GM23248 (cell line): ENCODE measurements around the gene TVP23A. TPM values are rescaled to one million over a fixed set of nuclear protein-coding genes. Genes with fewer than 3 reads are reported as not detected.

ENCODE experiments used
- DNase-seq: peaks from one replicate; pipeline ENCODE4 v3.0.0-alpha.2; 2015
- H2AFZ ChIP-seq: fragments of 200-600 bp; sonication (generic); 2 replicates; pipeline ENCODE4 v1.6.1; 2016; ENCODE audit warnings: antibody characterized with exemption
- H3F3A ChIP-seq: fragments of 200-600 bp; sonication (generic); 2 replicates; pipeline ENCODE4 v1.6.1; 2016; ENCODE audit warnings: mild to moderate bottlenecking, antibody characterized with exemption, mixed run types; ENCODE audit not compliant: insufficient read depth
- H3K27ac ChIP-seq: fragments of 200-600 bp; sonication (generic); 2 replicates; pipeline ENCODE4 v1.5.1; 2016; ENCODE audit warnings: mild to moderate bottlenecking
- H3K27me3 ChIP-seq: fragments of 200-600 bp; sonication (generic); replicated peaks from 2 replicates; pipeline ENCODE4 v1.6.1; 2016; ENCODE audit warnings: mild to moderate bottlenecking; ENCODE audit not compliant: insufficient read depth
- H3K36me3 ChIP-seq: fragments of 200-600 bp; sonication (generic); 2 replicates; pipeline ENCODE4 v1.6.1; 2016; ENCODE audit warnings: low read depth, mild to moderate bottlenecking
- H3K4me1 ChIP-seq: fragments of 200-600 bp; sonication (generic); 2 replicates; pipeline ENCODE4 v1.6.1; 2016; ENCODE audit warnings: mild to moderate bottlenecking; ENCODE audit not compliant: insufficient read depth
- H3K4me2 ChIP-seq: fragments of 200-600 bp; sonication (generic); one replicate; pipeline ENCODE4 v1.6.1; 2016; ENCODE audit warnings: mild to moderate bottlenecking; ENCODE audit not compliant: unreplicated experiment
- H3K4me3 ChIP-seq: fragments of 200-600 bp; sonication (generic); 2 replicates; pipeline ENCODE4 v1.5.1; 2016; ENCODE audit warnings: mild to moderate bottlenecking
- H3K79me2 ChIP-seq: fragments of 200-600 bp; sonication (generic); 2 replicates; pipeline ENCODE4 v1.6.1; 2016; ENCODE audit warnings: mild to moderate bottlenecking; ENCODE audit not compliant: insufficient read depth
- H3K9ac ChIP-seq: fragments of 200-600 bp; sonication (generic); 2 replicates; pipeline ENCODE4 v1.6.1; 2016; ENCODE audit warnings: mild to moderate bottlenecking
- H3K9me2 ChIP-seq: fragments of 200-600 bp; sonication (generic); 2 replicates; pipeline ENCODE4 v1.6.1; 2016; ENCODE audit warnings: mixed run types, mild to moderate bottlenecking, moderate library complexity; ENCODE audit not compliant: insufficient read depth
- H3K9me3 ChIP-seq: fragments of 200-600 bp; sonication (generic); one replicate; pipeline ENCODE4 v1.6.1; 2017; ENCODE audit warnings: low read depth
- H4K20me1 ChIP-seq: fragments of 200-600 bp; sonication (generic); 2 replicates; pipeline ENCODE4 v1.6.0; 2016; ENCODE audit not compliant: insufficient read depth
- EZH2 ChIP-seq: fragments of 200-600 bp; sonication (generic); IDR thresholded peaks from 2 replicates; pipeline ENCODE4 v1.6.1; 2018; ENCODE audit warnings: antibody characterized with exemption, mild to moderate bottlenecking; ENCODE audit not compliant: insufficient read depth, poor library complexity, severe bottlenecking
- EZH2phosphoT487 ChIP-seq: fragments of 200-600 bp; sonication (generic); IDR thresholded peaks from 2 replicates; pipeline ENCODE4 v1.6.1; 2018; ENCODE audit warnings: antibody characterized with exemption, moderate library complexity, mild to moderate bottlenecking, low read depth; ENCODE audit not compliant: insufficient read depth
- WGBS, 2 experiments: methylation state at CpG; one replicate each; pipeline ENCODE4 v1.1.6; 2015 to 2017; ENCODE audit warnings: low lambda C conversion rate in 2 of 2, low coverage in 1 of 2; ENCODE audit errors: missing lambda C conversion rate in 2 of 2; 5-methylcytosine and 5-hydroxymethylcytosine counted together
- in situ Hi-C: fragments of 300-500 bp; cut with MboI; formaldehyde crosslinking; loops from 2 replicates; pipeline ENCODE4 v1.15.0; 2020
- polyA plus RNA-seq: library from polyadenylated mRNA; unstranded; fragments of >200 nt; fragmentation: Nextera tagmentation; extraction: Ambion mirVana; gene quantifications from 2 replicates; pipeline ENCODE4 v1.2.1, GENCODE V29; 2016
- total RNA-seq: library from RNA; depleted of rRNA; stranded (reverse); fragments of >200 nt; shearing (Covaris generic); gene quantifications from 2 replicates; pipeline ENCODE4 v1.2.3, GENCODE V29; 2014

Gene TVP23A
- total and polyA plus RNA-seq, 2 experiments from 2014 or later = 0.13 TPM; not detected in 1

- in situ Hi-C loops = no loop called here
- 54 to 66% methylated on average over 3 of the region's 3 CpGs for WGBS, 2 experiments
These were observed 8.9 kb downstream of the TVP23A start for GRCh38 chr16:10809706-10810105.

GRCh38 chr16:10808850-10809249, 9.7 kb downstream of the TVP23A start:
- TF ChIP-seq EZH2 = no peak
- no peak for TF ChIP-seq EZH2phosphoT487
- Histone ChIP-seq H3K9ac (no peak overlapping the region), H3K79me2 (no peaks in the 10 kb centered on the region), H3K36me3 (no peaks in the 10 kb centered on the region), H3K4me1 (no peaks in the 10 kb centered on the region), H3K4me2 (no peak overlapping the region), H3K27me3 (0 out of 2 replicates have a peak, but pooled peaks cover 11% of the 10 kb centered on the region), H3K9me2 (no peaks in the 10 kb centered on the region), H3K9me3 (no peaks in the 10 kb centered on the region), H3F3A (no peaks in the 10 kb centered on the region), H3K4me3 (no peak overlapping the region), H2AFZ (no peak overlapping the region), H3K27ac (no peak overlapping the region), H4K20me1 (no peaks in the 10 kb centered on the region)
- WGBS, 2 experiments = 53 to 62% methylated on average over 3 of the region's 3 CpGs
- in situ Hi-C loops = no loop called here
- DNase-seq = no peak

More at GRCh38 chr16:10809706-10810105, 8.9 kb downstream of the TVP23A start:
- H3K4me1 ChIP-seq = no peaks in the 10 kb centered on the region
- H3K27me3 ChIP-seq = 0 out of 2 replicates have a peak, but pooled peaks cover 11% of the 10 kb centered on the region
- H3K4me3 ChIP-seq = no peak overlapping the region
- H3K9me2 ChIP-seq = no peaks in the 10 kb centered on the region
- no peak overlapping the region for H3K9ac ChIP-seq
- H3K36me3 ChIP-seq = no peaks in the 10 kb centered on the region
- no peak overlapping the region for H3K4me2 ChIP-seq
- H2AFZ ChIP-seq = no peak overlapping the region
- H4K20me1 ChIP-seq = no peaks in the 10 kb centered on the region
- TF ChIP-seq EZH2phosphoT487 = no peak
- no peak for TF ChIP-seq EZH2
- H3K27ac ChIP-seq = no peak overlapping the region
- DNase-seq = no peak
- H3K79me2 ChIP-seq = no peaks in the 10 kb centered on the region
- H3F3A ChIP-seq = no peaks in the 10 kb centered on the region
- H3K9me3 ChIP-seq = no peaks in the 10 kb centered on the region

- in situ Hi-C loops = no loop called here
- no peak for DNase-seq
- Histone ChIP-seq H3K36me3 (no peaks in the 10 kb centered on the region), H3K4me1 (no peaks in the 10 kb centered on the region), H2AFZ (no peak overlapping the region), H3F3A (no peaks in the 10 kb centered on the region), H4K20me1 (no peaks in the 10 kb centered on the region), H3K4me2 (no peak overlapping the region), H3K9ac (no peak overlapping the region), H3K4me3 (no peak overlapping the region), H3K9me3 (no peaks in the 10 kb centered on the region), H3K27ac (no peak overlapping the region), H3K27me3 (0 out of 2 replicates have a peak, but pooled peaks cover 11% of the 10 kb centered on the region), H3K9me2 (no peaks in the 10 kb centered on the region), H3K79me2 (no peaks in the 10 kb centered on the region)
- WGBS, 2 experiments = 38 to 55% methylated on average over 3 of the region's 3 CpGs
- TF ChIP-seq EZH2 (no peak), EZH2phosphoT487 (no peak)
These were observed 10.4 kb downstream of the TVP23A start for GRCh38 chr16:10808218-10808617.

GRCh38 chr16:10806698-10807097, 11.9 kb downstream of the TVP23A start:
- in situ Hi-C loops = no loop called here
- no peak overlapping the region for H3K27ac ChIP-seq

GRCh38 chr16:10805334-10805733, 13.3 kb downstream of the TVP23A start:
- Histone ChIP-seq H3K9me2 (no peaks in the 10 kb centered on the region), H4K20me1 (no peaks in the 10 kb centered on the region), H3K4me2 (no peak overlapping the region), H3F3A (no peaks in the 10 kb centered on the region), H2AFZ (no peak overlapping the region), H3K4me1 (no peaks in the 10 kb centered on the region), H3K9ac (no peak overlapping the region), H3K9me3 (no peaks in the 10 kb centered on the region), H3K36me3 (no peaks in the 10 kb centered on the region), H3K27me3 (peaks cover 11% of the 10 kb centered on the region; the same call in 1 of the 2 replicates), H3K4me3 (no peak overlapping the region), H3K79me2 (no peaks in the 10 kb centered on the region), H3K27ac (no peak overlapping the region)
- 35 to 40% methylated on average over 9 of the region's 9 CpGs for WGBS, 2 experiments
- TF ChIP-seq EZH2 (no peak), EZH2phosphoT487 (no peak)
- in situ Hi-C loops = no loop called here
- no peak for DNase-seq

More at GRCh38 chr16:10806698-10807097, 11.9 kb downstream of the TVP23A start:
- H3K4me3 ChIP-seq = no peak overlapping the region
- 54 to 63% methylated on average over 6 of the region's 6 CpGs for WGBS, 2 experiments
- H3K36me3 ChIP-seq = no peaks in the 10 kb centered on the region
- peaks cover 11% of the 10 kb centered on the region; the same call in 1 of the 2 replicates for H3K27me3 ChIP-seq
- H3K4me2 ChIP-seq = no peak overlapping the region
- no peak for DNase-seq
- TF ChIP-seq EZH2 = no peak
- H3F3A ChIP-seq = no peaks in the 10 kb centered on the region
- H3K79me2 ChIP-seq = no peaks in the 10 kb centered on the region
- H3K9me3 ChIP-seq = no peaks in the 10 kb centered on the region
- no peak overlapping the region for H2AFZ ChIP-seq
- H4K20me1 ChIP-seq = no peaks in the 10 kb centered on the region
- no peaks in the 10 kb centered on the region for H3K9me2 ChIP-seq
- no peaks in the 10 kb centered on the region for H3K4me1 ChIP-seq
- no peak overlapping the region for H3K9ac ChIP-seq
